IMR-90 (cell line): Measurements from ENCODE around the gene LRRC4C. TPM values are rescaled to one million over a fixed set of nuclear protein-coding genes. Genes with fewer than 3 reads are reported as not detected.

Experiments
- ATAC-seq: fragments of 200-7000 bp; cut with Tn5 transposase; 2 replicates; pipeline ENCODE4 v1.9.1; 2020; ENCODE audit warnings: low read depth, mild to moderate bottlenecking, moderate library complexity
- BruUV-seq: library from RNA; stranded (reverse); fragments of 400-500 nt; replicated peaks from 2 replicates; lab custom pipeline; 2021; lab: Mats Ljungman, UMichigan
- CTCF ChIA-PET: fragments of 300-600 bp; formaldehyde crosslinking; extraction: SDS; loops from one replicate; lab custom pipeline; 2021; ENCODE audit warnings: antibody characterized with exemption; lab: Yijun Ruan, JAX
- POLR2A ChIA-PET: fragments of 300-600 bp; sonication (Branson Sonifier 250); formaldehyde crosslinking; loops from one replicate; lab custom pipeline; 2022; ENCODE audit warnings: antibody characterized with exemption; ENCODE audit not compliant: unreplicated experiment; lab: Charles Lee
- DNase-seq: peaks from one replicate; pipeline ENCODE4 v3.0.0; 2013
- H2AFZ ChIP-seq: replicated peaks from 2 replicates; pipeline ENCODE3; 2013; ENCODE audit warnings: low read length, mild to moderate bottlenecking; ENCODE audit not compliant: poor library complexity
- H2AK5ac ChIP-seq: 2 replicates; pipeline ENCODE4 v1.6.1; 2013; ENCODE audit warnings: low read depth, low read length, inconsistent platforms
- H2AK9ac ChIP-seq: replicated peaks from 2 replicates; pipeline ENCODE3; 2013; ENCODE audit warnings: mild to moderate bottlenecking, low read depth, low read length, moderate library complexity; ENCODE audit not compliant: poor library complexity
- H2BK120ac ChIP-seq: 2 replicates; pipeline ENCODE4 v1.6.1; 2013; ENCODE audit warnings: low read depth, low read length, inconsistent platforms
- H2BK15ac ChIP-seq: 3 replicates; pipeline ENCODE4 v1.6.1; 2013; ENCODE audit warnings: low read depth, low read length, inconsistent platforms
- H2BK20ac ChIP-seq: 2 replicates; pipeline ENCODE4 v1.6.1; 2013; ENCODE audit warnings: low read depth, mild to moderate bottlenecking, inconsistent platforms, low read length, moderate library complexity
- H2BK5ac ChIP-seq: 2 replicates; pipeline ENCODE4 v1.6.1; 2013; ENCODE audit warnings: mild to moderate bottlenecking, low read depth, low read length, inconsistent platforms; ENCODE audit not compliant: poor library complexity, severe bottlenecking
- H3K14ac ChIP-seq: replicated peaks from 2 replicates; pipeline ENCODE4 v1.6.1; 2013; ENCODE audit warnings: low read depth, low read length, inconsistent platforms
- H3K18ac ChIP-seq: 2 replicates; pipeline ENCODE4 v1.6.1; 2013; ENCODE audit warnings: low read depth, low read length, control low read depth
- H3K23ac ChIP-seq: 2 replicates; pipeline ENCODE4 v1.6.1; 2013; ENCODE audit warnings: low read depth, low read length, inconsistent platforms
- H3K27ac ChIP-seq: 2 replicates; pipeline ENCODE4 v1.5.1; 2013; ENCODE audit warnings: mild to moderate bottlenecking, control low read depth, low read length; ENCODE audit not compliant: insufficient read depth
- H3K27me3 ChIP-seq: 2 replicates; pipeline ENCODE4 v1.6.1; 2013; ENCODE audit warnings: low read length; ENCODE audit not compliant: control insufficient read depth, insufficient read depth
- H3K36me3 ChIP-seq: 2 replicates; pipeline ENCODE4 v1.6.1; 2013; ENCODE audit warnings: low read length, mixed read lengths; ENCODE audit not compliant: control insufficient read depth, insufficient read depth
- H3K4ac ChIP-seq: 2 replicates; pipeline ENCODE4 v1.6.1; 2013; ENCODE audit warnings: low read depth, low read length, inconsistent platforms
- H3K4me1 ChIP-seq: 2 replicates; pipeline ENCODE4 v1.6.1; 2013; ENCODE audit warnings: low read length, mixed read lengths; ENCODE audit not compliant: control insufficient read depth, insufficient read depth
- H3K4me2 ChIP-seq: 2 replicates; pipeline ENCODE4 v1.6.1; 2013; ENCODE audit warnings: low read depth, mild to moderate bottlenecking, control low read depth, low read length, moderate library complexity
- H3K4me3 ChIP-seq: 2 replicates; pipeline ENCODE4 v1.5.1; 2013; ENCODE audit warnings: low read depth, mild to moderate bottlenecking, control low read depth, low read length, moderate library complexity; ENCODE audit not compliant: insufficient read depth
- H3K56ac ChIP-seq: 2 replicates; pipeline ENCODE4 v1.6.1; 2013; ENCODE audit warnings: low read length, inconsistent platforms; ENCODE audit not compliant: insufficient read depth; ENCODE audit errors: extremely low read depth
- H3K79me1 ChIP-seq, 2 experiments: 2 replicates each; pipeline ENCODE4 v1.6.1; 2013; ENCODE audit warnings: low read length in 2 of 2, inconsistent platforms in 1 of 2, low read depth in 1 of 2
- H3K9ac ChIP-seq: 2 replicates; pipeline ENCODE4 v1.6.1; 2013; ENCODE audit warnings: low read depth, low read length, control low read depth
- H3K9me1 ChIP-seq: 2 replicates; pipeline ENCODE4 v1.6.1; 2013; ENCODE audit warnings: low read length, inconsistent platforms; ENCODE audit not compliant: insufficient read depth
- H3K9me3 ChIP-seq: 2 replicates; pipeline ENCODE4 v1.6.1; 2013; ENCODE audit warnings: low read length; ENCODE audit not compliant: control insufficient read depth, insufficient read depth
- H4K20me1 ChIP-seq: 2 replicates; pipeline ENCODE4 v1.6.1; 2013; ENCODE audit warnings: low read length, inconsistent platforms; ENCODE audit not compliant: insufficient read depth
- H4K5ac ChIP-seq: 2 replicates; pipeline ENCODE4 v1.6.1; 2013; ENCODE audit warnings: mild to moderate bottlenecking, low read depth, low read length, control low read depth
- H4K8ac ChIP-seq, 2 experiments: 2 replicates each; pipeline ENCODE4 v1.6.1; 2013; ENCODE audit warnings: low read depth in 2 of 2, low read length in 2 of 2, control low read depth in 1 of 2, inconsistent platforms in 1 of 2
- H4K91ac ChIP-seq: 2 replicates; pipeline ENCODE4 v1.6.1; 2013; ENCODE audit warnings: low read depth, low read length, inconsistent platforms; ENCODE audit not compliant: insufficient read depth
- BHLHE40 ChIP-seq: fragments of 150-350 bp; IDR thresholded peaks from 2 replicates; pipeline ENCODE4 v1.6.1; 2016; ENCODE audit warnings: mild to moderate bottlenecking, low read depth, low read length
- CEBPB ChIP-seq: IDR thresholded peaks from 2 replicates; pipeline ENCODE4 v1.6.1; 2012; ENCODE audit warnings: low read depth, low read length, improper control_type of control experiment
- CHD1 ChIP-seq: IDR thresholded peaks from 2 replicates; pipeline ENCODE4 v1.6.1; 2012; ENCODE audit warnings: low read depth, low read length, improper control_type of control experiment
- ELK1 ChIP-seq: fragments of 150-350 bp; IDR thresholded peaks from 2 replicates; pipeline ENCODE4 v1.6.1; 2016; ENCODE audit warnings: low read depth, mild to moderate bottlenecking, low read length, moderate library complexity, borderline replicate concordance
- FOS ChIP-seq: fragments of 150-350 bp; IDR thresholded peaks from 2 replicates; pipeline ENCODE4 v1.6.1; 2016; ENCODE audit warnings: low read depth, low read length
- MAFK ChIP-seq: IDR thresholded peaks from 2 replicates; pipeline ENCODE4 v1.6.1; 2012; ENCODE audit warnings: low read depth, low read length, improper control_type of control experiment
- MAZ ChIP-seq: IDR thresholded peaks from 2 replicates; pipeline ENCODE4 v1.6.1; 2012; ENCODE audit warnings: low read depth, mild to moderate bottlenecking, low read length, improper control_type of control experiment, moderate library complexity, borderline replicate concordance
- MXI1 ChIP-seq: IDR thresholded peaks from 2 replicates; pipeline ENCODE4 v1.6.1; 2012; ENCODE audit warnings: low read depth, mild to moderate bottlenecking, low read length, moderate library complexity, borderline replicate concordance
- NFE2L2 ChIP-seq: fragments of 150-350 bp; IDR thresholded peaks from 2 replicates; pipeline ENCODE4 v1.6.1; 2016; ENCODE audit warnings: low read depth, mild to moderate bottlenecking, low read length
- RAD21 ChIP-seq: IDR thresholded peaks from 2 replicates; pipeline ENCODE4 v1.6.1; 2012; ENCODE audit warnings: low read length, improper control_type of control experiment
- RCOR1 ChIP-seq: IDR thresholded peaks from 2 replicates; pipeline ENCODE4 v1.6.1; 2012; ENCODE audit warnings: mild to moderate bottlenecking, low read length, improper control_type of control experiment; ENCODE audit not compliant: insufficient replicate concordance
- RFX5 ChIP-seq: IDR thresholded peaks from 2 replicates; pipeline ENCODE4 v1.8.0; 2012; ENCODE audit warnings: low read depth, mild to moderate bottlenecking, low read length, moderate library complexity
- SMC3 ChIP-seq: fragments of 150-350 bp; IDR thresholded peaks from 2 replicates; pipeline ENCODE4 v1.6.1; 2016; ENCODE audit warnings: low read depth, mild to moderate bottlenecking, antibody characterized with exemption, low read length, moderate library complexity
- USF2 ChIP-seq: fragments of 150-350 bp; IDR thresholded peaks from 2 replicates; pipeline ENCODE4 v1.6.1; 2017; ENCODE audit warnings: mild to moderate bottlenecking, antibody characterized with exemption, low read length, low read depth
- WGBS, 2 experiments: methylation state at CpG; one replicate each; pipeline versions ENCODE4 v1.1.5 to v1.1.7; 2013; ENCODE audit warnings: missing lambda C conversion rate in 2 of 2; ENCODE audit not compliant: insufficient read length in 1 of 2; ENCODE audit errors: extremely low coverage in 2 of 2; 5-methylcytosine and 5-hydroxymethylcytosine counted together
- dilution Hi-C: fragments of 300-500 bp; cut with HindIII; formaldehyde crosslinking; loops from one replicate; pipeline ENCODE4 v1.14.3; 2018; ENCODE audit warnings: low sequenced_read_pairs; ENCODE audit not compliant: unreplicated experiment
- in situ Hi-C: fragments of 300-500 bp; cut with MboI; formaldehyde crosslinking; loops from 3 replicates; pipeline ENCODE4 v1.14.3; 2019; ENCODE audit warnings: low sequenced_read_pairs, inconsistent platforms, mixed read lengths
- intact Hi-C: fragments of 100-400 bp; cut with micrococcal nuclease; formaldehyde crosslinking; loops from 2 replicates; pipeline ENCODE4 v1.10.0; 2022
- polyA plus RNA-seq, 3 experiments: library from polyadenylated mRNA; depleted of rRNA; stranded (reverse); fragments of >200 nt; gene quantifications; 2 replicates each; pipeline ENCODE4 v1.2.3, GENCODE V29; 2012; ENCODE audit warnings: low replicate concordance in 1 of 3
- total RNA-seq: library from RNA; depleted of rRNA; stranded (reverse); fragments of >200 nt; gene quantifications from 2 replicates; pipeline ENCODE4 v1.2.3, GENCODE V29; 2012

Gene LRRC4C
- total and polyA plus RNA-seq, 2 of the 4 experiments (the other 2 are of a cell fraction) = under 0.01 to 0.03 TPM

- Histone ChIP-seq H3K79me1 (no peaks in the 10 kb centered on the region), H3K27ac (no peak overlapping the region), H2AFZ (no peak overlapping the region), H4K20me1 (no peaks in the 10 kb centered on the region), H2BK120ac (no peak overlapping the region), H3K27me3 (no peaks in the 10 kb centered on the region), H3K4me2 (no peak overlapping the region), H2BK5ac (no peak overlapping the region), H3K23ac (no peak overlapping the region), H3K56ac (no peak overlapping the region), H3K4ac (no peak overlapping the region), H3K9ac (no peak overlapping the region), H4K91ac (no peak overlapping the region), H2BK20ac (no peak overlapping the region), H2AK9ac (no peak overlapping the region), H3K14ac (no peak overlapping the region), H3K36me3 (no peaks in the 10 kb centered on the region), H3K4me1 (no peaks in the 10 kb centered on the region), H3K4me3 (no peak overlapping the region), H4K8ac (no peak overlapping the region), H2BK15ac (no peak overlapping the region), H3K18ac (no peak overlapping the region), H2AK5ac (no peak overlapping the region), H3K9me1 (no peaks in the 10 kb centered on the region), H4K5ac (no peak overlapping the region), H3K9me3 (peaks cover 3% of the 10 kb centered on the region)
- intact Hi-C loops = no loop called here
- in situ Hi-C loops = no loop called here
- ATAC-seq = no peak
- no TSS peak for BruUV-seq
- TF ChIP-seq CEBPB (no peak), RCOR1 (no peak), MXI1 (no peak), CHD1 (no peak), NFE2L2 (no peak), RFX5 (no peak), FOS (no peak), MAZ (no peak), BHLHE40 (no peak), MAFK (no peak), ELK1 (no peak), SMC3 (no peak), USF2 (no peak), RAD21 (no peak)
- no CpG with 5 or more reads among the region's 5 CpGs for WGBS, 2 experiments
- dilution Hi-C loops = no loop called here
- POLR2A ChIA-PET = no interaction called here
- no peak for DNase-seq
- CTCF ChIA-PET = no interaction called here
These were observed 672.2 kb downstream of the LRRC4C start for GRCh38 chr11:40787224-40787623.
